ENCODE results near the gene GNAL. TPM values are rescaled to one million over a fixed set of nuclear protein-coding genes. Genes with fewer than 3 reads are reported as not detected.

The GNAL gene
- total and polyA plus RNA-seq, 5 donors, result 3.5 to 9.4 (median 7.8) TPM

DNA sequence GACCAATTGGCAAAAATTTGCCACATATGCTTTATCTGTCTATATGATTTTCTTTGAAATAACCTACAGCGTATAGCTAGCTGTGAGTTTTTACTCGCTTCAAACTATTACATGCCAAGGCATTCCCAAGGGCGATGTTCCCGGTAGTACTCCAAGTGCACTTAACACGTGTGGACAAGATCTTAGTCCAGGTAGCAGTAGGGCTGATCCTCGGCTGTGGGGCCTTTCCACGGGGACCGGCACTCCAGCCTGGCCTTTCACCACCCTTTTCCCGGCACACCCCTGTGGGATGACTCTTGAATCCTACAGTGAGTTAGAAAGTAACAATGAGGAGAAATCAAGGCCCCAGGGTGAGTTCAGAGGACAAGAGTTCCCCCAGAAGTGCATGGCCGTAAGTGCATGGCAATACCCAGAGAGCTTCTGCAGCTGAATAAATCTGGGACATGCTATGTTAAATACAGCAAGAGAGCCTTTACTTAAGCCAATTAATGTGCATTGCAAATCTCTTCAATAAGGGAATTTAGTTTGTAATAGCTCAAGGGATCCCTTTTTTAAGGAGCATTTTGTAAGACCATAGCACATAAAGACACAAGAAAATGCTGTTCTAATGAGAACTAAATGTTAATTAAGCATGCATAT is 188.6 kb downstream of the GNAL start:
- intact Hi-C loops (cut with DNase I), result loop anchor here in 2 of 4 donors (10.0 kb wide), 2 partner anchors 143 to 223 kb away; no protein-coding TSS in a partner anchor
- 85% methylated on average over 10 of the region's 10 CpGs for WGBS
- no peak for ATAC-seq

DNA sequence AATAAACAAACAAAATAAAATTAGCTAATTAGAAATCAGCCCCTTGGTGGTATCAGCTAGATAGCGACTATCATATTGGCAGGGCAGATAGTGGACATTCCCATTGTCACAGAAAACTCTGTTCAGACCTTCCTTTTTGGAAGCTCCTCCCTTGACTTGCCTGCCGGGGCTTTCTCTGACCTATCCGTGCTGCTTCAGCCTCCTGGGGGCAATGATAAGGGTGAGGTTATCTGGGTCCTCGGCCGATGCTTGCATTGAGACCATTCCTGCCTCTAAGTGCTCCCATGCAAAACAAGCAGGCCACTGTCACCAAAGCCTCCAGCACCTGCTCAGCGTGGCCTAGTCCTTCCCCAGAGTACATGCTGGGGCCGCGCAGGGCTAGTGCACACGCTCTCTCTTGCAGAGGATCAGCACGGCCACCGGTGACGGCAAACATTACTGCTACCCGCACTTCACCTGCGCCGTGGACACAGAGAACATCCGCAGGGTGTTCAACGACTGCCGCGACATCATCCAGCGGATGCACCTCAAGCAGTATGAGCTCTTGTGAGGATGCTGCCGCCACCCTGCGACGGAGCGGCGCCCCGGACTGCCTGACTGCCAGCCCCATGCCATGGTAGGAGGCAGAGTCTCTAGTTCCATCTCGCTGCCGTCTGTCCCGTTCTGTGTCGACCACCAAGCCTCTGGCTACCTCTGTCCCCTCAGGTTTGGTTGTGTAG is 191.7 kb downstream of the GNAL start:
- H3K4me3 ChIP-seq (ENCODE audit: low read length), result no peak overlapping the region
- no peaks in the 10 kb centered on the region for H3K9me3 ChIP-seq (ENCODE audit: control insufficient read depth, low read length)
- 83% methylated on average over 30 of the region's 30 CpGs for WGBS
- no peaks in the 10 kb centered on the region for H3K27me3 ChIP-seq (ENCODE audit: control insufficient read depth, insufficient read depth)
- intact Hi-C loops (cut with DNase I), result no loop called here
- no peak for DNase-seq
- peak in 1 of 2 donors; percentile 24 for ATAC-seq
- H3K27ac ChIP-seq (ENCODE audit: low read length), result no peak overlapping the region
- no peaks in the 10 kb centered on the region for H3K4me1 ChIP-seq (ENCODE audit: control insufficient read depth, insufficient read depth, low read length)

More for the DNA sequence above, 188.6 kb downstream of the GNAL start:
- no peak overlapping the region for H3K27ac ChIP-seq (ENCODE audit: low read length)
- no peaks in the 10 kb centered on the region for H3K4me1 ChIP-seq (ENCODE audit: control insufficient read depth, insufficient read depth, low read length)
- H3K27me3 ChIP-seq (ENCODE audit: control insufficient read depth, insufficient read depth), result no peaks in the 10 kb centered on the region
- DNase-seq, result no peak
- H3K9me3 ChIP-seq (ENCODE audit: control insufficient read depth, low read length), result no peaks in the 10 kb centered on the region
- no peak overlapping the region for H3K4me3 ChIP-seq (ENCODE audit: low read length)

- Histone ChIP-seq H3K4me3 (ENCODE audit: low read length) (no peak overlapping the region), H3K4me1 (ENCODE audit: control insufficient read depth, insufficient read depth, low read length) (no peaks in the 10 kb centered on the region), H3K27me3 (ENCODE audit: control insufficient read depth, insufficient read depth) (no peaks in the 10 kb centered on the region), H3K27ac (ENCODE audit: low read length) (no peak overlapping the region), H3K9me3 (ENCODE audit: control insufficient read depth, low read length) (no peaks in the 10 kb centered on the region)
- intact Hi-C loops (cut with DNase I), result no loop called here
- ATAC-seq (no peak), DNase-seq (no peak)
- 54% methylated on average over 4 of the region's 4 CpGs for WGBS
These were observed 193.6 kb downstream of the GNAL start for GRCh38 chr18:11882636-11883035.

DNA sequence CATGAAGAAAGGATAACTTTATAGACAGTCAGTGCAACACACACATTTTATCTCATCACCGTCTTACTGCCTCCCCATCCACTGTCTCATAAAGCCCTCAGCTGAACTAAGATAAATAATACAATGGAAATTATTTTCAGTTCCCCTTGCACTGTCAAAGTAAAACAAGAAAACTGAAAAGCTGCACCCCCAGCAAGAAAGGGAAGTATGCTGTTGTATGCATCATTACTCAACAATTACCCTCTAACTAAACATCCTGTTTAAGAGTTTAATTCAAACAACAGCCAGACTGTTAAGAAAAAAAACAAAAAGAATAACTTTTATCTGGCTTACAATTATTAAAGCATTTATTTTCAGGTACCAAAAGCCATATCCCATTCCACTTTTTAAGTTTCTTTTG is 194.1 kb downstream of the GNAL start:
- Histone ChIP-seq H3K4me1 (ENCODE audit: control insufficient read depth, insufficient read depth, low read length) (no peaks in the 10 kb centered on the region), H3K27me3 (ENCODE audit: control insufficient read depth, insufficient read depth) (no peaks in the 10 kb centered on the region), H3K27ac (ENCODE audit: low read length) (no peak overlapping the region), H3K9me3 (ENCODE audit: control insufficient read depth, low read length) (no peaks in the 10 kb centered on the region), H3K4me3 (ENCODE audit: low read length) (no peak overlapping the region)
- DNase-seq (no peak), ATAC-seq (no peak)
- 54% methylated on average over 1 of the region's 1 CpG for WGBS
- intact Hi-C loops (cut with DNase I), result no loop called here

- intact Hi-C loops (cut with DNase I), result no loop called here
- H3K4me1 ChIP-seq (ENCODE audit: control insufficient read depth, insufficient read depth, low read length), result no peaks in the 10 kb centered on the region
- no peak overlapping the region for H3K27ac ChIP-seq (ENCODE audit: low read length)
- DNase-seq, result no peak
- no peaks in the 10 kb centered on the region for H3K9me3 ChIP-seq (ENCODE audit: control insufficient read depth, low read length)
- H3K27me3 ChIP-seq (ENCODE audit: control insufficient read depth, insufficient read depth), result no peaks in the 10 kb centered on the region
- WGBS, result 89% methylated on average over 12 of the region's 12 CpGs
- ATAC-seq, result no peak
- no peak overlapping the region for H3K4me3 ChIP-seq (ENCODE audit: low read length)
These were observed 195.4 kb downstream of the GNAL start for GRCh38 chr18:11884396-11885030.

- intact Hi-C loops (cut with DNase I), result no loop called here
- WGBS, result 85% methylated on average over 22 of the region's 22 CpGs
- no peak overlapping the region for H3K27ac ChIP-seq (ENCODE audit: low read length)
- no peaks in the 10 kb centered on the region for H3K9me3 ChIP-seq (ENCODE audit: control insufficient read depth, low read length)
- no peaks in the 10 kb centered on the region for H3K27me3 ChIP-seq (ENCODE audit: control insufficient read depth, insufficient read depth)
- H3K4me3 ChIP-seq (ENCODE audit: low read length), result no peak overlapping the region
- DNase-seq, result peak in 1 of 3 donors; percentile 74
- no peaks in the 10 kb centered on the region for H3K4me1 ChIP-seq (ENCODE audit: control insufficient read depth, insufficient read depth, low read length)
- no peak for ATAC-seq
These were observed 196.3 kb downstream of the GNAL start for GRCh38 chr18:11885278-11885947.

DNA sequence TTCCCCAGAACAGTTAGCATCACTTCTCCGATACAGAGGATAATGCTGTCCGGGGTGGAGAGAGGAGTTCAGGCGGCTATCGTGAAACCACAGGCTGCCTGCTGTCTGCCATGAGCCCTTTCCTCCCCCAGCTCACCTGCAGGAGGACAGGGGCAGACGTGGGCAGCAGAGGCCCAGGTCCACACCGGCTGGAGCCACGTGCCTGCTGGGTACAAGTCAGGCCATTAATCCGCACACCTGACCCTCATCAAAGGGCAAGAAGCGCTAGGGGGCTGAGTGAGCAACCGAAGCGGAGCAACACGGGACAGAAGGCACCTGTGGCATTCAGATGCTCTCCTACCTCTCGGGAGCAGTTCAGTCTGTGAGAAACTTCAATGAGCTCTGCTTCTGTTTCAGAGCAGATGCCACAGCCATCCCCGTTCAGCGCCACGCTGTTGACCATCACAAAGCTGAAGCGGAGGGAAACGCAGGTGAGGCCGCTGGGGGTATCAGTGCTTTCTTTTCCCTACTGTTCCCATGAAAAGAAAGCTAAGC is 197.6 kb downstream of the GNAL start:
- Histone ChIP-seq H3K4me3 (ENCODE audit: low read length) (no peak overlapping the region), H3K27me3 (ENCODE audit: control insufficient read depth, insufficient read depth) (no peaks in the 10 kb centered on the region), H3K4me1 (ENCODE audit: control insufficient read depth, insufficient read depth, low read length) (no peaks in the 10 kb centered on the region), H3K27ac (ENCODE audit: low read length) (no peak overlapping the region), H3K9me3 (ENCODE audit: control insufficient read depth, low read length) (no peaks in the 10 kb centered on the region)
- no peak for DNase-seq
- no peak for ATAC-seq
- 85% methylated on average over 19 of the region's 19 CpGs for WGBS
- intact Hi-C loops (cut with DNase I), result no loop called here

- no peaks in the 10 kb centered on the region for H3K27me3 ChIP-seq (ENCODE audit: control insufficient read depth, insufficient read depth)
- WGBS, result 77% methylated on average over 8 of the region's 8 CpGs
These were observed 198.5 kb downstream of the GNAL start for GRCh38 chr18:11887328-11888128.

GRCh38 chr18:11888726-11889125 is 199.7 kb downstream of the GNAL start:
- intact Hi-C loops (cut with DNase I), result no loop called here
- H3K27me3 ChIP-seq (ENCODE audit: control insufficient read depth, insufficient read depth), result no peaks in the 10 kb centered on the region
- DNase-seq (no peak), ATAC-seq (no peak)
- H3K4me1 ChIP-seq (ENCODE audit: control insufficient read depth, insufficient read depth, low read length), result no peaks in the 10 kb centered on the region
- H3K4me3 ChIP-seq (ENCODE audit: low read length), result no peak overlapping the region
- H3K9me3 ChIP-seq (ENCODE audit: control insufficient read depth, low read length), result no peaks in the 10 kb centered on the region
- 94% methylated on average over 2 of the region's 2 CpGs for WGBS
- no peak overlapping the region for H3K27ac ChIP-seq (ENCODE audit: low read length)

More at GRCh38 chr18:11887328-11888128, 198.5 kb downstream of the GNAL start:
- intact Hi-C loops (cut with DNase I), result no loop called here
- H3K4me3 ChIP-seq (ENCODE audit: low read length), result no peak overlapping the region
- ATAC-seq, result no peak
- H3K27ac ChIP-seq (ENCODE audit: low read length), result no peak overlapping the region
- H3K9me3 ChIP-seq (ENCODE audit: control insufficient read depth, low read length), result no peaks in the 10 kb centered on the region
- DNase-seq, result no peak
- H3K4me1 ChIP-seq (ENCODE audit: control insufficient read depth, insufficient read depth, low read length), result no peaks in the 10 kb centered on the region

DNA sequence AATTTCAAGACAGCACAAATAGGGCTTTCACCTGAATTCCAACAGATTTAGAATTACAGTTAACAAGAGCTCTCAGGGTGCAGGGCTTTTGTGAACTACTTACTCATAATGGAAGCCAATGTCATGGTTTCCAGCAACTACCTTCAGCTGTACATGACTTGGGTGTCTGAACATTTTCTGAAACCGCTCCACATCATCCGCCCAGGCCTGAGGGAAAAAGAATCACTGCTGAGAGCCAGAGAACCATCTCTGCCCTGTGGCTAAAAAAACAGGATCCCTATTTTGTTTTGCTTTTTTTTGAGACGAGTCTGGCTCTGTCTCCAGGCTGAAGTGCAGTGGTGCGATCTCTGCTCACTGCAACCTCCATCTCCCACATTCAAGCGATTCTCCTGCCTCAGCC is 200.2 kb downstream of the GNAL start:
- WGBS, result 99% methylated on average over 5 of the region's 5 CpGs
- Histone ChIP-seq H3K4me1 (ENCODE audit: control insufficient read depth, insufficient read depth, low read length) (no peaks in the 10 kb centered on the region), H3K27me3 (ENCODE audit: control insufficient read depth, insufficient read depth) (no peaks in the 10 kb centered on the region), H3K27ac (ENCODE audit: low read length) (no peak overlapping the region), H3K9me3 (ENCODE audit: control insufficient read depth, low read length) (no peaks in the 10 kb centered on the region), H3K4me3 (ENCODE audit: low read length) (no peak overlapping the region)
- no peak for ATAC-seq
- no peak for DNase-seq
- intact Hi-C loops (cut with DNase I), result no loop called here

All from right cardiac atrium (tissue), 5 donors.